GM18498 (cell line): Measurements from ENCODE around the gene LINC00237.

Experiments
- ATAC-seq: cut with Tn5 transposase; IDR thresholded peaks from one replicate; pipeline ENCODE4 v1.9.1; 2021; ENCODE audit warnings: mild to moderate bottlenecking, moderate library complexity; ENCODE audit not compliant: unreplicated experiment

Gene LINC00237

DNA sequence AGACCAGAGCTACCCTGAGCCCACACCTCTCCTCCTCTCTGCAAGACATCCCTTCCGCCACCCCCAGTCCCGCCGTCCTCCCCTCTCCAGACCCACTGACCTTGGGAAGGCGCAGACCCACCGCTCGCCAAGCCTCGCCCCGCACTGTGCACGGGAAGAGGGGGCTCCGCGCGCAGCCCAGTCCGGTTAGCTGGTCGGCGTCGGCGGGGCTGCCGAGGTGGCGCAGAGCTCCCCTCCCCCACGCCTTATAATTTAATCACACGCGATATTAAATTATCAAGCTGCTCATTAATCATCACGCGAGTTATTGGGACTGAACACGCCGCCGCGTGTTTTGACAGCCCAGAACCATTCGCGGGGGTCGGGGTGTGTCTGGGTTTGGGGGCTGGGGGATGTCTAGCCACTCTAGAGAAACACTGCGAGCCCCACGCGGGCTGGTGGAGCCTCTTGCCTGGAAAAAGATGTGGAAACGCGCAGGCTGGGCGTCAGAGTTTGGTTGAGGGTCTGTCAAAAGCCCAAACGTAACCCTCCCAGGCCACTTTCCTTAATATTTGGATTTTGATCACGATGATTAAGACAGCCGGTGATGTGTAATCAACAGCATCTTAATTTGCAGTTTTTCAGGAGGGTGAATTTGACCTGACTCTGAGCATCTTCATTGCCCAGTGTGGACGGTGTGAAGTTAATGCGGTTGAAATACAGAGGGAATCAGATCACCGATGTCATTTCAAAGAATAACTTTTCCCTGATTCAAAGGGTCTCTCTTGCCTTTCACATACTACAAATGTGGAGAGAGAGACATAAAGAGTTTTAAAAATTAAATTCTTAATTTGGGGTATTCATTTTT is at the start of gene LINC00237:
Gene LINC00237, minus strand, starts transcription at position 188 of the 847 bp plus-strand sequence.
- no peak for ATAC-seq

DNA sequence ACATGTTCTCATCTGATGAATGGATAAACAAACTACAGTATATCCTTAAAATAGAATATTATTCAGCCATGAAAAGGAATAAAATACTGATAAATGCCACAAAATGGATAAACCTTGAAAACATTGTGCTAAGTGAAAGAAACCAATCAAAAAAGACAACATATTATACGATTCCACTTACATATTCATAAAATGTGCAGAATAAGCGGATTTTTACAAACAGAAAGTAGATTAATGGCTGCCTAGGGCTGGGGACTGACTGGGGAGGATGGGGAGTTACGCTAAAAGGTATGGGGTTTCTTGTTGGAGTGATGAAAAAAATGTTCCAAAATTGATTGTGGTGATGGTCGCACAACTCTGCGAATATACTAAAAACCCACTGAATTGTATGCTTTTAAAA is 49.1 kb upstream of the LINC00237 start:
- ATAC-seq: no peak

DNA sequence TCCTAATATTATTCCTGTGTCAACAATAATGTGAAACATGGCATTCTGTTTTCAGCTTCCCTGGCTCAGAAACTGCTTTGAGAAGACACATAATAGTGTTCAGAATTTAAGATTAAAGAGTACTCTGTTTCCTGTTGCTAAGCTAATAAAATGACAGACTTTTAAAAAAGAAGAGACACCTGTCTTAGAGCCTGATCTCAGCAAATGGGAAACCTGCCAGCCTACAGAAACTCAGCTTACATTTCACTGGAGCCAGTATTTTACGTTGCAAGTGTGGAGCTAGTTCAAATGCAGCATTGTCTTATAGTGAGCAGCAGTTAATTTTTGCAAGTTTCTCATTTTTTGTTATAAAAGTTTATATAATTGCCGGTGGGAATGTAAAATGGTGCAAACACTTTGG is 48.5 kb upstream of the LINC00237 start:
- no peak for ATAC-seq

DNA sequence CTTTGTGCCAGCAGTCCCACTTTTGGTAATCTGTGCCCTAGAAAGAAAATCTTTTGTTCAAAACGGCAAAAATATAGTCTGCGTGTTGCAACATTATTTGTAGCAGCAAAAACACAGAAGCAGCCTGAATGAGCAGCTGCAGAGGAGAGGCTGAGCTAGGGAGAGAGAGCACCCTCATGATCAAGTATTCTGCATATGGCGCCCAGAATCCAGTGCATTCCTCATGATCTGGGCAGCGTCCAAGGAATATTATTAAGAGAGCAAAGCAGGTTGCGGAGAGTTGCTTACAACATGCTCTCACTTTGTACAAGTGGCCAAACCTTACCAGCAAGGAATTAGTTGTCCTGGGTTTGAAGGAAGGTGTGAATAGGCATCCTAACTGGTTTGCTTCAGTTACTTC is 45.6 kb upstream of the LINC00237 start:
- ATAC-seq: no peak

DNA sequence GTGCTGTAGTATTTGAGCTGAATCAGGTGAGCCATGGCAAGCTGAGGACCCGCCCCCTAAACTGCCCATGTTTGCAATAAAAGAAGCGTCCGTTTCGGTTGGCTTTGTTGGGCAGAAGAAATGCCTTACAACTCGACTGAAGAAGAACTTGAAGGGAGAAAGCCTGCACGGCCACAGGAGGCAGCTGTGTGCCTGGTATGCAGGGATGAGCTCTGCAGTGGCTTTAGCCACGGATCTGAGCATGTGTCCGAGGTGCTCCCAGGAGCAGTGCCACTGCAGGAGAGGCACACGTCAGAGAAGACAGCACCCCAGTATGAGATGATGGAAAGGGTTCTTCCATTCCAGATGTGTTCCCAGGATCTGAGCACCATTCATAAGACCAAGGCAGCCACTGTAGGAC is 43.2 kb upstream of the LINC00237 start:
- ATAC-seq: no peak

DNA sequence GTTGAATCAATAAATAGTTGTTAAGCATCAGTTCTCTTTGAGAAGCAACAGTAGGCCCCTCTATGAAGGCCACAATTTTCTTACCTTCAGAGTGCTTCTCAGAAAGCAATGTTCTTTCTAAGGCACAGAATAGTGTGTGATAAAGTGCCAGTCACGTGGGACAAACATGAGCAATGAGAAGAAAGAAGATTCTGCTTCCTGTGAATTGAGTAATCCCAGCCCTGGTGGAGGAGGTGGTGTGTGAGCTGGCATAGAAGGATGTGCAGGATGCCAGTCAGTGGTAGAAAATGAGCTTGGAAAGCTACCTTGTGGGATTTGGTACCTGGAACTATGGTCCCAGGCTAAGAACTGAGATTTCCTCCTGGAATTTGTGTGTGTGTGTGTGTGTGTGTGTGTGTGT is 41.4 kb upstream of the LINC00237 start:
- ATAC-seq: no peak

DNA sequence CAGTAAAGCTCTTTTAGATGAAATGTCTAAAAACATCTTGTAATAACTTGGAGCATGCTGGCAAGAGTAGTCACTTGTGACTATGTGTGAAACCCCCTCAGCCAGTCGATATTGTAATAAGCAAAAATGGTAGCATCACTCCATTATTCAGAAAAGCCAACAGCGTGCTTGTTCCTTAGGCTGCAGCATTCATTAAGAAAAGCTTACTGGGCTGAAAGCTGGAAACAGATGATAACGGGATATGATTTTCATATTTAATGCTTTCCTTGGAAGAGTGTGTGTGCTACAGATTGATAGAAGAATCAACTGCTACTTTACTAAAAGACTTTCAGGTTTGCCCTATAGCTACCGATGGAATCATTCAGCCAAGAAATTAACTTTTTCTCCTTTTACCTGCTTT is 40.1 kb upstream of the LINC00237 start:
- no peak for ATAC-seq

DNA sequence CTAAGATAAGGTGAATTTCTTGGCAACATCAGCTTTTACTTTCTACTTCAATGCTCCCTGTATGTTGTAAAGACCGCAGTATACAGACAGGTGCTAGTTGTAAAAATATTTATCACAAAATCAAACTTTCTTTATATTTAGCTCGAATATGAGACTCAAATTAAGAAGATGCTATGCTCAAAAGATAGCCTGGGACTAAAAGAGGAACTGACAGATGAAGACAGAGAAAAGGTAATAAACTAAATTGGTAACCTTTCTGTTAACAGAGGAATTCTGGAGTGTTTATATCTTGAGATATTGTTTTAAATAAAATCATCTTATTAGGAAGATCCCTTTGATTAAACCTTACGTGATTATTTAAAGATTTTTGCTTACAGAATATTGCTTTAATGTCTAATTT is 39.3 kb upstream of the LINC00237 start:
- no peak for ATAC-seq

DNA sequence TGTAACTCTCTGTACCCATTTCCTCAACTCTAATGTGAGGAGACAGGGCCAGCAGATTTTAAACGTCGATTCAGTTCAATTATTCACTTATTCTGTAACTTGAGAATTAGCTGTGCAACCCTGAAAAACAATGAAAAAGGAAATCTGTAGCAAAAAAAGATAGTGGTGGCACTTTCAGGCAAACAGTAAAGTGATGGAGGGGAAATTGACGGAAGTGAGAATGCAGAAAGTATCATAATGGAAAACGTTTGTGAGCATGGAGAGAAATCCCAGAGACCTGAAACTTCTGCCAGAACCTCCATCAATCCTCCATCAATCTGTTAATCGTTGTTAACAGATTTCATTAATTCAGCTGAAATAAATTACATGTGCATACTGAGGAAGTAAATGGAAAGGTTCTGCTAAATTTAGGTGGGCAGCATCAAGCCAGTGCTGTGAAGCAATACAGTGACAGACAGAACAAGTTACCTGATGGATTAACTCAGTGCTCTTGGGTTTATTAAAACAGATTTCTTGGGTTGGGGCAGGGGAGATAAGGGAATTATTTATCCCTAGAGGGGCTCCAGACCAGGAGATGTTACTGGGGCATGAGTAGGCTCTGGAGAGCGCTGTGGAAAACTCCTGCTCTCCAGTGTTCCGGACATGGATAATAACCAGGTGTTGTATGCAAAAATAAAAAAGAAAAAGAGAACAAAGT is 37.2 kb upstream of the LINC00237 start:
- ATAC-seq: no peak

DNA sequence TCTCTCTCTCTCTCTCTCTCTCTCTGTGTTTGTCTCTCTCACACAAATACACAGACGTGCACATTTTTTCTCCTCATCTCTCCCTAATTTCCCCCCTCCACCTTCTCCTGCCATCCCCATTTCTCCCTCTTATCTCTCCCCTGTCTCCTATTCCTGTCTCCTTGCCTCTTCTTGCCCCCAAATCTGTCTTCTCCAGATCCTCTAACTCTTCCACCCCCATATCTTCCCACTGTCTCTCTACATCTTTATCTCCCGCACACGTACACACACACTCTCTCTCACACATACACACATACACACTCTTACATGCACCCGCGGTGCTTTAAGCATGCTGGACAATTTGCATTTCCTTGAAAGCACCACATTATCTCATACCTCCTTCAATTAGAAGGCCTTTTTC is 35.7 kb upstream of the LINC00237 start:
- ATAC-seq: no peak

DNA sequence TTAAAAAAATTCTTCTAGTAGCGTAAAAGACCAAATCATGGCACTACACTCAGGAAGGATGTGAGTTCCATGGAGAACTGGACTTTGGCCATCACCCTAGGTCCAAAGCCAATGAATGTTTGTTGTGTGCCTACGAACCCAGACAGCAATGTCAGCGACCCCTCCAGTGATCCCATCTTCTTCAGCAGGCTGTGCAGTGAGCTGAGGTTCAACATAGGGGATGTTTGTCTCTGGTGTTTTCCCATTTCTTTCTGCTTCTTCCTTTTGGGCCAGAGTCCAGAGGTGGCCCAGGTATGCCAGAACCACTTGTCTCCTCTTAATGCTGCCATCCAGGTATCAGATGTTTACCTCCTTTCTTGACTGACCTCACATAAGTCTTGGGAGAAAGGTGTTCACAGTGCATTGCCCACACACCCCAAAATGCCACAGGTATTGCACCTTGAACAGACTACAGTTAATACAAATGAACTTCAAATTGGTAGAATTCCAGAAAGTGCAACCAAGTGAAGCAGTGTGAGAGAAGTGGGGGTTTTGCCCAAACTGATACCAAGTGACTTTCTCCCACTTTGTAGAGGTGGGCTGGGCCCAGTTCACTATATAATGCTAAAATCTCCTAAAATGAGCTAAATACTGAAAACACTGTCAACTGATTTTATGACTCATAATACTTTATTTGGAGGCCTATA is 33.9 kb upstream of the LINC00237 start:
- ATAC-seq: no peak

DNA sequence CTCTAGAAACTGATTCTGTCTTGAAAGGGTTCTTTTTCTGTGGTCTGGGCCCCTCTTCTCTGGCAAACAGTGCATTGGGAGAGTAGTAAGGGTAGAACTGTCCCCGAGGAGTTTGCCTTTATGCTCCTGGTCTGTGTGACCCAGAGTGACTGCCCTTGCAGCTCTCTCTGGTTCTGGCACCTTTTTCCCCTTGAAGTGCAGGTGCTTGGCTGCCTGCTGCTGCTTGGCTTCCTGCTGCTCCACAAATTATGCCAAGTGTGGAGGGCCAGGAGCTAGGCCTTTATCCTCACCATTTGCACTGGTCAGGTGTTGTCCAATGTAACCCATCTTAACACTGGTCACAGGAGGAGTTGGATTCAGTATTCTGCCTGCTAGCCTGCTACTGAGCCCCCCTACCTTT is 30.9 kb upstream of the LINC00237 start:
- ATAC-seq: no peak

DNA sequence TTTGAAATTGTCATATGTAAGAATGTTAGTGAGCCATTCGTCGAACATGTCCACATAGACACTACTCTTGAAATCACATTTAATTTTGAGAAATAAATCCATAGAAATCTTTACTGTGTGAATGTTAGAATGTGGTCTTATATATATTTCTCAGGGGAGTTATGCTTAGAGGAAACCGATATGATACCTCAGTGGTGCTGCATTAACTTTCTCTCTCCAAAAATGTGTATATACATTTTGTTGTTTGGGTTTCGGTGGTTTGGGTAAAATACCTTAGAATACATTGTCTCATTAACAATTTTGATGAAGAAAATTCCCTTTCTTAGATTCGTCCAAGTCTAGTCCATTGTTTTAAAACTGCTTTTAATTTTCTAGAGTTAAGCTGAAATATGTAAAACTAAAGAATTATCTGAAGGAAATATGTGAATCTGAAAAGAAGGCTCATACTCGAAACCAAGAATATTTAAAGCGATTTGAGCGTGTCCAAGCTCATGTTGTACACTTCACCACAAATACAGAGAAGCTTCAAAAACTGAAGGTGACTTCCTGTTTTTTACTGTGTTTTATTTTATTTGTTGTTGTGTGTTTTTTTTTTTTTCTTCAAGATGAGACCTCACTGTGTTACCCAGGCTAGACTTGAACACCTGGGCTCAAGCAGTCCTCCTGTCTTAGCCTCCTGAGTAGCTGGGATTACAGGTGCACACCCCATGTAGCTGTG is 30.0 kb upstream of the LINC00237 start:
- ATAC-seq: no peak

DNA sequence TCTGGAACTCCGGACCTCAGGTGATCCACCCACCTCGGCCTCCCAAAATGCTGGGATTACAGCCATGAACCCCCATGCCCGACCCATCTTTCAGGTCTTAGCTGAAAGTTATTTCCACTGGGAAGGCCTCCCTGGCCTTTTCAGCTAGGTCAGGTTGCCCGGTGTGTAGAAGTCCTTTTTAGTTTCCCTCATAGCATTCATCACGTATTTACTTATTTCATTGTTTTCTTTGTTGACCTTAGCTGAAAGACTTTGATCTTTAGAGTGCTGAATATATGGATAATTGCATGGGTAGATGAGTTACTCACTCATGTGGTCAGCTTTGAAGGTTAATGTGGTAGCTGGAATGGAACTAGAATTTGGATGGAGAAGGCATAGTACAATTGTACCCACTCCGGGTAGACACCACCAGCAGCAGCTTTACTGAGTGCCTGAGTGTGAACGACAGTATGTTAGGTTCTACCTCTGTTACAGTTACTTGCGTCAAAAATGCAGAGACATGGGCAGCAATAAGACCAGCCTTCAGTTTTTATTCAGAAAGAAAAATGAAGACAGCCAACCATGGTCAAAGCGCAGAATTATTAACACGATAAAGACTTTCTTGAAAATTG is 28.8 kb upstream of the LINC00237 start:
- ATAC-seq: no peak

DNA sequence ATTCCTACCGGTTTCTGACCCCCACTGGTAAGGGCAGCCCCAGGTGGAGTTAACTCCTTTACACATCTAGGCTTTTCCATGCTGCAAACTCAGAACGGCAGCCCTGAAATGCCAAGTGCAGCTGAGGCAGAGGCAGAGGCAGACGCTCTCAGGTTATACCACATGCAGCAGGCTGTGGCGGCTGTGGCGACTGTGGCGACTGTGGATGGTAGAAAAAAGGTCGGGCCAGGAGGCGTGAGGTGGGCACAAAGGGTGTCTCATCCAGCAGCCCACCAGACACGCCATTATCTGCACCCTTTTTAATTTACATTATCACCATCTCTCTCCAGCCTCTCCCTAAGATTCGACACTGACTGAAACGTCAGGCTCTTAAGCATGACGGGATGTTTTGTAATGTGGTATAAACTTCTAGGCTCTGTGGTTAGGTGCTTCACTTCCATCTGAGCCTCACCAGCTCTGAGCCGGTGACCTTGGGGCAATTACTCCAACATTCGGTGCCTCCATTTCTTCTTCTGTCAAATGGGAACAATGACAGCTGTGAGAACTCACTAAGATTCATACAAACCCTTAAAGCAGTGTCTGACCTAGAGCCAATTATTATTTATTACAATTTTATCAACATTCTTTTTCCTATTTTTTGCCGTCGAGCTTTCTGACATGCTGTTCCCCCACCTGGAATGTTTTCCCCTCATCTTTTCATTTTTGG is 27.9 kb upstream of the LINC00237 start:
- no peak for ATAC-seq

DNA sequence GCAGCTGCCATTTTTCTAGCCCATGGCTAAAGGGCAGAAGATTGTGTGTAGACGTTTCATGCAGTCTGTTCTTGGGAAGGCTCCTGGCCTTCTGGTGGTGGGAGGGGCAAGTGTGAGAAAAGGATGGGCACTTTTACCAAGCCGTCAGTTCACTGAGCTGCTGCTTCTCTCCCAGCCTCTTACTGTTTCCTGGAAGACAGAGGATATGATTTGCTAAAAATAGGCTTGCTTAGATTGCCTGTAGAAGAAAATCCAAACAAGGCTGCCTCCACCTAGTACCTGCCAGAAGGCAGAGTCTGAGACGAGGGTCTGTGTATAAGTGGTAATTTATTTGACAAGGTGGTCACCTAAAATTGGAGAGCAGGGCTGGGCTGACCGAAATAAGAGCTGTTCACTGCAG is 27.2 kb upstream of the LINC00237 start:
- ATAC-seq: no peak

DNA sequence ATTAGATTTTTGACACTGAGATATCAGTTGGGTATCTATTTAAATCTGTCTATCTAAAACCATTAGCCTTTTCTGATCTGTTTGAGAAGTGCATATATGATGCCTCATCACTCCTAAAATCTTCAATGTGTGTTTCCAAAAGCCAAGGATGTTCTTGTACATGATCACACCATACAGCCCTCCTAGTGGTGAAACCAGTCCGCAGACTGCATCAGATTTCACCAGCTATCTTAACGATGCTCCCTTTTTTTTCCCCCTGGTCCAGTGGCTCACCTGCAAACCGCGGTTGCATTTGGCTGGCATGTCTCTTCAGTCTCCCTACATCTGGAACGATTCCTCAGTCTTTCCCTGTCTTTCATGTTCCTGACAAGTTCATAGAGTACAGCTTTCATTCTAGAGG is 23.7 kb upstream of the LINC00237 start:
- no peak for ATAC-seq

DNA sequence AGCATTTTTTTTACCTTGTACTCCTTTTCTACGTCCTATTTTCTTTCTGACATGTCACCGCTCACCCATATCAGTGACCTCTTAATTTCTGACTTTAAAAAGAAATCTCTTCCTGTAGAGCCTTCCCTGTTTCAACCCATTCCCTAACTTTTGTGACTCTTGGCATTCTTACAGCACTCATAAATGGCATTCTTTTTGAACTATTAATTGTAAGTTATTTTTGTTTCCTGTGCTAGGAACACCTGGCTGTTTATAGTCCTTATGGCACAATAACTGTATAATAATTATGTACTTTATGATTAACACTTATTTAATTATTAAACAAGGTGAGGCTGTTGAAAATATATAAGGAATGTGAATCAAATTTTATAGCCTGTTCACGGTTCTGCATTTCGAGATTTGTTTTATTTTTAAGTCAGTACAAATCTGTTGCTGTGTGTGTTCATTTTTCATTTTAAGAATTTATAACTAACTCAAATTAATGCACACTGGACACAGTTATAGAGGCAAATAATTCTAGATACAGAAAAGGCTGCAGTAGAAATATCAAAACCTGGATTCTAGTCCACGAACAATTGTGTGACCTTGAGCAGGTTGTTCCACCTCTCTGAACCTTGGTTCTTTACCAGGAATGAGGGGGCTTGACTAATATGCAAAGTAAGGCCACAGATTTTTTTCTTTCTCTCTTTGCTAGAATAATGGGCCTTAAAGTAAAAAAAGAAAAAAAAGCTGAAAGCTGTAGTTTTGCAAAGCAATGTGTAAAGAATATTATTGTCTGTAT is 21.2 kb upstream of the LINC00237 start:
- ATAC-seq: no peak

DNA sequence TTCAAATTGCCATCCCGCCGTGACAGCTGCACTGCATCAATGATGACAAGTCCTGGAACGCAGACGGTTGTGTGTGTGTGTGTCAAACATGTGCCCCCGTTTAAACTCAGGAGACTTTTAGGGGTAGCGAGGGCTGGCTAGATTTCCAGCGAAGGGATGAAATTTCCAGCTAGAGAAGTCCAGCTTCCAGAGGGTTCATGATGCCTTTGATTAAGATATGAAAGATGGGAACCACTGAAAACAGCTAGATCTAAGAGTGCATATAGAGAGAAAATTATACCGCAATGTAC is 20.4 kb upstream of the LINC00237 start:
- ATAC-seq: no peak
